ENCODE results near the gene DBNDD1. TPM values are rescaled to one million over a fixed set of nuclear protein-coding genes. Genes with fewer than 3 reads are reported as not detected.

Gene DBNDD1
- total RNA-seq, 1 experiment from 2014 or later = 32.4 TPM

GRCh38 chr16:90016339-90016950, 2.8 kb downstream of the DBNDD1 start:
- ChIA-PET CTCF (no interaction called here), POLR2A (ENCODE audit: unreplicated experiment) (no interaction called here)
- Histone ChIP-seq H4K20me1 (ENCODE audit: insufficient read depth) (no peaks in the 10 kb centered on the region), H3F3A (ENCODE audit: insufficient read depth, low read depth) (peaks cover 29% of the 10 kb centered on the region), H3K36me3 (ENCODE audit: low read depth) (no peaks in the 10 kb centered on the region), H3K27me3 (ENCODE audit: insufficient read depth, low read depth) (no peaks in the 10 kb centered on the region), H2AFZ (no peak overlapping the region), H3K9me2 (ENCODE audit: insufficient read depth) (no peaks in the 10 kb centered on the region), H3K4me3 (no peak overlapping the region), H3K4me1 (replicated peaks; ENCODE audit: insufficient read depth) (peaks cover 16% of the 10 kb centered on the region), H3K27ac (no peak overlapping the region), H3K4me2 (no peak overlapping the region), H3K9me3 (ENCODE audit: insufficient read depth, low read depth) (no peaks in the 10 kb centered on the region), H3K79me2 (ENCODE audit: low read depth) (peaks cover 16% of the 10 kb centered on the region; the same call in 1 of the 2 replicates)
- BruUV-seq (replicated peaks) = no TSS peak
- DNase-seq = no peak
- no peak for TF ChIP-seq CTCF (conservative IDR thresholded peaks at IDR 0.05)
- TF ChIP-seq EZH2 (IDR thresholded peaks at IDR 0.05; ENCODE audit: low read depth) = no peak
- intact Hi-C loops (cut with micrococcal nuclease; ENCODE audit: unreplicated experiment) = no loop called here

- no peaks in the 10 kb centered on the region for H3K27me3 ChIP-seq (ENCODE audit: insufficient read depth, low read depth)
- H3K79me2 ChIP-seq (ENCODE audit: low read depth) = peaks cover 10% of the 10 kb centered on the region; the same call in 1 of the 2 replicates
- H3F3A ChIP-seq (ENCODE audit: insufficient read depth, low read depth) = peaks cover 25% of the 10 kb centered on the region
- H4K20me1 ChIP-seq (ENCODE audit: insufficient read depth) = no peaks in the 10 kb centered on the region
- BruUV-seq (replicated peaks) = no TSS peak
- ChIA-PET CTCF (no interaction called here), POLR2A (ENCODE audit: unreplicated experiment) (no interaction called here)
- no peak overlapping the region for H3K27ac ChIP-seq
- no peak for DNase-seq
- no peak overlapping the region for H3K4me3 ChIP-seq
- no peaks in the 10 kb centered on the region for H3K36me3 ChIP-seq (ENCODE audit: low read depth)
- H3K4me2 ChIP-seq = no peak overlapping the region
- H3K9me2 ChIP-seq (ENCODE audit: insufficient read depth) = no peaks in the 10 kb centered on the region
- intact Hi-C loops (cut with micrococcal nuclease; ENCODE audit: unreplicated experiment) = no loop called here
- no peaks in the 10 kb centered on the region for H3K9me3 ChIP-seq (ENCODE audit: insufficient read depth, low read depth)
- TF ChIP-seq EZH2 (IDR thresholded peaks at IDR 0.05; ENCODE audit: low read depth) = no peak
- TF ChIP-seq CTCF (conservative IDR thresholded peaks at IDR 0.05) = no peak
- H3K4me1 ChIP-seq (replicated peaks; ENCODE audit: insufficient read depth) = peaks cover 9% of the 10 kb centered on the region
- no peak overlapping the region for H2AFZ ChIP-seq
These were observed 3.5 kb downstream of the DBNDD1 start for GRCh38 chr16:90015586-90016338.

GRCh38 chr16:90012991-90013745, 6.1 kb downstream of the DBNDD1 start:
- Histone ChIP-seq H4K20me1 (ENCODE audit: insufficient read depth) (no peaks in the 10 kb centered on the region), H3K4me3 (no peak overlapping the region), H3K27me3 (ENCODE audit: insufficient read depth, low read depth) (no peaks in the 10 kb centered on the region), H3K79me2 (ENCODE audit: low read depth) (no peaks in the 10 kb centered on the region), H2AFZ (no peak overlapping the region), H3K27ac (no peak overlapping the region), H3K9me2 (ENCODE audit: insufficient read depth) (no peaks in the 10 kb centered on the region), H3K4me2 (no peak overlapping the region), H3F3A (ENCODE audit: insufficient read depth, low read depth) (peaks cover 8% of the 10 kb centered on the region; the same call in 1 of the 2 replicates), H3K36me3 (ENCODE audit: low read depth) (no peaks in the 10 kb centered on the region), H3K4me1 (replicated peaks; ENCODE audit: insufficient read depth) (no peaks in the 10 kb centered on the region), H3K9me3 (ENCODE audit: insufficient read depth, low read depth) (no peaks in the 10 kb centered on the region)
- TF ChIP-seq CTCF (conservative IDR thresholded peaks at IDR 0.05) (no peak), EZH2 (IDR thresholded peaks at IDR 0.05; ENCODE audit: low read depth) (no peak)
- intact Hi-C loops (cut with micrococcal nuclease; ENCODE audit: unreplicated experiment) = no loop called here
- DNase-seq = no peak
- ChIA-PET POLR2A (ENCODE audit: unreplicated experiment) (no interaction called here), CTCF (interaction anchor here (0.6 kb wide), 2 partner anchors 38 to 480 kb away, joined by 4 to 10 read pairs; no protein-coding TSS in a partner anchor)
- BruUV-seq (replicated peaks) = no TSS peak
